HCT116 (cell line): Measurements from ENCODE around the gene KCNN4. TPM values are rescaled to one million over a fixed set of nuclear protein-coding genes. Genes with fewer than 3 reads are reported as not detected.

Experiments
- ATAC-seq: fragments of 200-7000 bp; cut with Tn5 transposase; 2 replicates; pipeline ENCODE4 v1.9.1; 2020; ENCODE audit warnings: mild to moderate bottlenecking, moderate library complexity
- BruUV-seq: library from RNA; stranded (reverse); fragments of 400-500 nt; replicated peaks from 2 replicates; lab custom pipeline; 2021; lab: Mats Ljungman, UMichigan
- CTCF ChIA-PET: fragments of 300-600 bp; sonication (Branson Sonifier 250); formaldehyde crosslinking; loops from one replicate; lab custom pipeline; 2021; ENCODE audit warnings: antibody characterized with exemption; lab: Charles Lee
- POLR2A ChIA-PET: fragments of 300-600, 350-600 bp; sonication (Branson Sonifier 250); formaldehyde crosslinking; loops from one replicate; lab custom pipeline; 2021; ENCODE audit warnings: antibody characterized with exemption; lab: Charles Lee
- RAD21 ChIA-PET, 2 experiments: fragments of 300-600 bp; sonication (Branson Sonifier 250); formaldehyde crosslinking; loops; one replicate each; lab custom pipeline; 2023; ENCODE audit warnings: low total read pairs in 2 of 2; ENCODE audit not compliant: uncharacterized antibody in 2 of 2, unreplicated experiment in 2 of 2, low non-redundant PET in 1 of 2; lab: Charles Lee
- DNase-seq: peaks from one replicate; pipeline ENCODE4 v3.0.0-alpha.2; 2010; ENCODE audit warnings: low read depth, low spot score
- H2AFZ ChIP-seq: fragments of 200-600 bp; shearing (Covaris generic), sonication (generic); 2 replicates; pipeline ENCODE4 v1.6.1; 2017; ENCODE audit warnings: low read depth, mixed run types, mixed read lengths, antibody characterized with exemption, low read length; ENCODE audit not compliant: poor library complexity, severe bottlenecking
- H3K27ac ChIP-seq: 2 replicates; pipeline ENCODE4 v1.5.1; 2012; ENCODE audit warnings: low read depth, low read length
- H3K27me3 ChIP-seq: fragments of 200-600 bp; sonication (generic); 2 replicates; pipeline ENCODE4 v1.6.1; 2016; ENCODE audit warnings: mixed run types, low read length, mixed read lengths; ENCODE audit not compliant: insufficient read depth
- H3K36me3 ChIP-seq, 2 experiments: fragments of 200-500 bp in 1 of 2; fragments of 200-600 bp in 1 of 2; sonication (Bioruptor generic) in 1 of 2; sonication (generic) in 1 of 2; 2 replicates each; pipeline versions ENCODE4 v1.5.1 to v1.6.1; 2014 to 2016; ENCODE audit warnings: low read length in 2 of 2, inconsistent platforms in 1 of 2, mixed read lengths in 1 of 2, mixed run types in 1 of 2; ENCODE audit not compliant: insufficient read depth in 2 of 2, control insufficient read depth in 1 of 2
- H3K4me1 ChIP-seq, 2 experiments: fragments of 200-600 bp in 1 of 2; sonication (generic) in 1 of 2; 2 replicates each; pipeline versions ENCODE4 v1.5.1 to v1.6.1; 2012 to 2017; ENCODE audit warnings: low read length in 2 of 2, inconsistent platforms in 1 of 2, mild to moderate bottlenecking in 1 of 2, mixed read lengths in 1 of 2, mixed run types in 1 of 2, moderate library complexity in 1 of 2; ENCODE audit not compliant: insufficient read depth in 2 of 2, control insufficient read depth in 1 of 2
- H3K4me2 ChIP-seq: fragments of 200-600 bp; sonication (generic); 2 replicates; pipeline ENCODE4 v1.6.1; 2017; ENCODE audit warnings: mixed run types, low read length, mixed read lengths
- H3K4me3 ChIP-seq, 2 experiments: fragments of 200-600 bp in 1 of 2; sonication (generic) in 1 of 2; replicated peaks in 1 of 2; 2 replicates each; pipeline ENCODE4 v1.5.1; 2011 to 2016; ENCODE audit warnings: low read length in 2 of 2, control low read depth in 1 of 2, low read depth in 1 of 2, mild to moderate bottlenecking in 1 of 2, mixed read lengths in 1 of 2, mixed run types in 1 of 2
- H3K79me2 ChIP-seq: fragments of 200-600 bp; sonication (generic); 2 replicates; pipeline ENCODE4 v1.6.1; 2017; ENCODE audit warnings: mild to moderate bottlenecking, mixed run types, low read length, moderate library complexity, mixed read lengths; ENCODE audit not compliant: insufficient read depth
- H3K9ac ChIP-seq: fragments of 200-600 bp; sonication (generic); 2 replicates; pipeline ENCODE4 v1.6.1; 2016; ENCODE audit warnings: low read length, mixed read lengths
- H3K9me2 ChIP-seq: fragments of 200-600 bp; sonication (generic), shearing (Covaris generic); 2 replicates; pipeline ENCODE4 v1.6.1; 2017; ENCODE audit warnings: mixed run types, mild to moderate bottlenecking, moderate library complexity; ENCODE audit not compliant: insufficient read depth
- H3K9me3 ChIP-seq, 2 experiments: fragments of 200-500 bp in 1 of 2; fragments of 200-600 bp in 1 of 2; sonication (Bioruptor generic) in 1 of 2; sonication (generic) in 1 of 2; 2 replicates each; pipeline ENCODE4 v1.6.1; 2014 to 2017; ENCODE audit warnings: low read length in 2 of 2, mixed read lengths in 2 of 2, inconsistent platforms in 1 of 2, low read depth in 1 of 2, mild to moderate bottlenecking in 1 of 2, mixed run types in 1 of 2, moderate library complexity in 1 of 2; ENCODE audit not compliant: control insufficient read depth in 1 of 2, insufficient read depth in 1 of 2
- H4K20me1 ChIP-seq: fragments of 200-600 bp; sonication (generic), shearing (Covaris generic); 2 replicates; pipeline ENCODE4 v1.6.1; 2017; ENCODE audit warnings: mixed run types, mild to moderate bottlenecking, moderate library complexity; ENCODE audit not compliant: insufficient read depth
- ELF1 ChIP-seq: IDR thresholded peaks from 2 replicates; pipeline ENCODE4 v1.6.1; 2012; ENCODE audit warnings: low read depth, borderline replicate concordance
- POLR2A ChIP-seq: IDR thresholded peaks from 2 replicates; pipeline ENCODE4 v1.7.0; 2011; ENCODE audit warnings: borderline replicate concordance; ENCODE audit not compliant: insufficient read depth, insufficient read length; ENCODE audit errors: extremely low read depth
- POLR2AphosphoS5 ChIP-seq: IDR thresholded peaks from 2 replicates; pipeline ENCODE4 v1.6.1; 2011; ENCODE audit warnings: mild to moderate bottlenecking, low read depth, low read length, moderate library complexity
- RAD21 ChIP-seq: IDR thresholded peaks from 2 replicates; pipeline ENCODE4 v1.6.1; 2012; ENCODE audit warnings: low read depth, mild to moderate bottlenecking
- SIN3A ChIP-seq: IDR thresholded peaks from 2 replicates; pipeline ENCODE4 v1.6.1; 2012; ENCODE audit warnings: low read depth
- SP1 ChIP-seq: IDR thresholded peaks from 2 replicates; pipeline ENCODE4 v1.6.1; 2012; ENCODE audit warnings: low read depth
- TCF7L2 ChIP-seq: IDR thresholded peaks from 2 replicates; pipeline ENCODE4 v1.7.0; 2011; ENCODE audit warnings: borderline replicate concordance, inconsistent platforms; ENCODE audit not compliant: insufficient read depth, insufficient read length; ENCODE audit errors: extremely low read depth
- ZBTB33 ChIP-seq: IDR thresholded peaks from 2 replicates; pipeline ENCODE4 v1.6.1; 2011; ENCODE audit warnings: mild to moderate bottlenecking, low read length, moderate library complexity; ENCODE audit not compliant: insufficient replicate concordance; ENCODE audit errors: extremely low read depth
- intact Hi-C: fragments of 100-400 bp; cut with micrococcal nuclease; formaldehyde crosslinking; loops from 2 replicates; pipeline ENCODE4 v1.10.0; 2022
- total RNA-seq: library from RNA; stranded (reverse); gene quantifications from one replicate; pipeline ENCODE4 v1.2.1, GENCODE V29; 2021; ENCODE audit not compliant: unreplicated experiment

KCNN4 gene
- total RNA-seq, 1 experiment from 2014 or later = 72.9 TPM

DNA sequence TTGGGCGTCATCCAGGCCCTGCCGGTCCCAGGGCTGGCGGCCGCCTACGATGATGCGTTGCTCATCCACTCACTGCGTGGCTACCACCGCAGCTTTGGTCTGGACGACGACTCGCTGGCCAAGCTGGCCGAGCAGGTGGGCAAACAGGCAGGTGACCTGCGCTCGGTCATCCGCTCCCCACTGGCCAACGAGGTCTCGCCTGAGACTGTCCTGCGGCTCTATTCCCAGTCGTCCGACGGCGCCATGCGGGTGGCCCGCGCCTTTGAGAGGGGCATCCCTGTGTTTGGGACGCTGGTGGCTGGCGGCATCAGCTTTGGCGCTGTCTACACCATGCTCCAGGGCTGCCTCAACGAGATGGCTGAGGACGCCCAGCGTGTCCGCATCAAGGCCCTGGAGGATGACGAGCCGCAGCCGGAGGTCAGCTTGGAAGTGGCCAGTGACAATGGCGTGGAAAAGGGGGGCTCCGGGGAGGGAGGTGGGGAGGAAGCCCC lies 61.4 kb downstream of the KCNN4 start:
- ChIA-PET CTCF (no interaction called here), RAD21 (no interaction called here)

More for the DNA sequence above, 61.4 kb downstream of the KCNN4 start:
- no peaks in the 10 kb centered on the region for H3K27me3 ChIP-seq
- no peaks in the 10 kb centered on the region for H3K9me2 ChIP-seq
- BruUV-seq = no TSS peak
- peaks cover 4 to 11% of the 10 kb centered on the region in 2 experiments; a peak in 3 of 4 replicates for H3K4me1 ChIP-seq
- no peaks in the 10 kb centered on the region for H4K20me1 ChIP-seq
- no peaks in the 10 kb centered on the region for H3K36me3 ChIP-seq
- POLR2A ChIA-PET = no interaction called here
- no peak overlapping the region for H3K4me3 ChIP-seq
- ATAC-seq (no peak), DNase-seq (no peak)
- TF ChIP-seq SP1 (no peak), ELF1 (no peak), TCF7L2 (no peak), RAD21 (no peak), SIN3A (no peak), ZBTB33 (no peak), POLR2AphosphoS5 (no peak), POLR2A (no peak)
- no peak overlapping the region for H3K9ac ChIP-seq
- no peak overlapping the region for H3K4me2 ChIP-seq
- H2AFZ ChIP-seq = no peak overlapping the region
- no peak overlapping the region; the same call in 1 of the 2 replicates for H3K27ac ChIP-seq
- intact Hi-C loops = no loop called here
- H3K79me2 ChIP-seq = no peaks in the 10 kb centered on the region
- H3K9me3 ChIP-seq = no peaks in the 10 kb centered on the region
